Peyer's patch (tissue), 4 donors: Measurements from ENCODE around the gene LDAF1. TPM values are rescaled to one million over a fixed set of nuclear protein-coding genes. Genes with fewer than 3 reads are reported as not detected.
"Not testable (repeated sequence)": the region's sequence is repeated elsewhere in the genome, so short reads cannot be mapped to it uniquely, and the experiment has no call there.

Experiments
- DNase-seq, 3 donors: peaks; one replicate each; pipeline ENCODE4 v3.0.0-alpha.2; 2017 to 2019
- H3K27ac ChIP-seq, 4 donors: fragments of 200-600 bp; sonication (generic); one replicate each; pipeline ENCODE4 v1.5.1; 2016 to 2019
- H3K27me3 ChIP-seq, 2 donors: fragments of 200-600 bp; sonication (generic); one replicate each; pipeline ENCODE4 v1.5.1; 2019
- H3K36me3 ChIP-seq, 3 donors: fragments of 200-600 bp; sonication (generic); one replicate each; pipeline ENCODE4 v1.5.1; 2016 to 2019
- H3K4me1 ChIP-seq, 4 donors: fragments of 200-600 bp; sonication (generic); one replicate each; pipeline ENCODE4 v1.5.1; 2016 to 2019
- H3K4me3 ChIP-seq, 4 donors: fragments of 200-600 bp; sonication (generic); 1 replicate in 3 of 4; 2 replicates in 1 of 4; pipeline ENCODE4 v1.5.1; 2016 to 2019; ENCODE audit warnings: mild to moderate bottlenecking in 1 of 4
- H3K9me3 ChIP-seq, 4 donors: fragments of 200-600 bp; sonication (generic); one replicate each; pipeline ENCODE4 v1.5.1; 2016 to 2019; ENCODE audit warnings: mild to moderate bottlenecking in 1 of 4
- CTCF ChIP-seq, 6 experiments: fragments of 450-650 bp in 4 of 6; fragments of 200-600 bp in 2 of 6; sonication (generic) in 1 of 6; IDR thresholded peaks; one replicate each; pipeline ENCODE4 v1.5.1; 2017 to 2019; ENCODE audit warnings: antibody characterized with exemption in 6 of 6, mild to moderate bottlenecking in 3 of 6, moderate library complexity in 1 of 6
- POLR2A ChIP-seq, 2 donors: fragments of 450-650 bp; IDR thresholded peaks; one replicate each; pipeline ENCODE4 v1.5.1; 2017; ENCODE audit warnings: antibody characterized with exemption in 2 of 2, mild to moderate bottlenecking in 2 of 2, moderate library complexity in 2 of 2
- total RNA-seq, 4 donors: library from RNA; depleted of rRNA; stranded (reverse); fragments of >200 nt; gene quantifications; one replicate each; pipeline ENCODE4 v1.1.0, GENCODE V29; 2016

Gene LDAF1
- total RNA-seq, 4 donors from 2014 or later: 19.0 to 41.5 (median 28.1) TPM

- Histone ChIP-seq H3K27me3 (no peaks in the 10 kb centered on the region), H3K4me1 (peaks cover 0 to 5% (median 0%) of the 10 kb centered on the region in 4 donors)
These were observed 27.8 kb downstream of the LDAF1 start for GRCh38 chr16:21186326-21186691.

DNA sequence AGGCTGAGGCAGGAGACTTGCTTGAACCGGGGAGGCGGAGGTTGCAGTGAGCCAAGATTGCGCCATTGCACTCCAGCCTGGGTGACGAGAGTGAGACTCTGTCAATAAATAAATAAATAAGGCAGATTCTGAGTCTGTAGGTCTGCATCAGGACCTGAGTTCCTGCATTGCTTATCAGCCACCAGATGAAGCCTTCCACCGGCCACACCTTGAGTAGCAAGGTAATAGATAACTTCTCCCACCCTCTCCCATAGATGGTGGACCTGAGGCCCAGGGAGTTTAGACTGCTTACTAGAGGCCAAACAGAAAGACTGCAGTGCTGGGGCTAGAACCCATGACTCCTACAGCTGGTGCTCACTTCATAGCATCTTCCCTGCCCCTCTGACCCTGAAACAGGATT lies 30.8 kb downstream of the LDAF1 start:
- DNase-seq: peak in 1 of 3 donors; percentile 53
- Histone ChIP-seq H3K27me3 (no peaks in the 10 kb centered on the region), H3K4me1 (peaks cover 0 to 5% (median 0%) of the 10 kb centered on the region in 4 donors), H3K4me3 (no peak overlapping the region), H3K9me3 (no peaks in the 10 kb centered on the region), H3K36me3 (no peaks in the 10 kb centered on the region), H3K27ac (no peak overlapping the region)
- TF ChIP-seq POLR2A (IDR thresholded peaks at IDR 0.05): no peak
- TF ChIP-seq CTCF (IDR thresholded peaks at IDR 0.05): peak in 1 of 6 experiments; percentile 9

More at GRCh38 chr16:21186326-21186691, 27.8 kb downstream of the LDAF1 start:
- TF ChIP-seq POLR2A (IDR thresholded peaks at IDR 0.05) (no peak), CTCF (IDR thresholded peaks at IDR 0.05) (no peak)
- no peak overlapping the region for H3K27ac ChIP-seq
- peaks cover 0 to 13% (median 0%) of the 10 kb centered on the region in 3 donors for H3K36me3 ChIP-seq
- no peaks in the 10 kb centered on the region for H3K9me3 ChIP-seq
- no peak for DNase-seq
- no peak overlapping the region for H3K4me3 ChIP-seq

DNA sequence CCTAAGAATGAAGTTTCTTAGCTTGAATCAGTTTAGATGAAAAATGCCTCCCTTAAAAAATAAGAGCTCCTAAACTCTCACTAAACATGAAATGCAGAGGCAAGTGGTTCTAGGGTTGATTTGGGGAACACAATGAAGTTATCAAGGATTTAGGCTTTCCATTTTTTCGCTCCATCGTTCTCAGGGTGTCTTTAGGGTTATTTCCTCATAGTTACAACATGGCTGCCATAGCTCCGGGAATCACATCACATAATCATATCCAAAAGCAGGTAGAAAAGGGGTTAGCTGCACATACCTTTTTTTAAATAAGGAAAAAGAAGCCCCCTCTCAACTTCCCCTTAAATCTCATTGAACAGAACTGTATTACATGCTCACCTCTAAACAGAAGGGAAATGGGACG lies 31.5 kb downstream of the LDAF1 start:
- peaks cover 0 to 5% (median 0%) of the 10 kb centered on the region in 4 donors for H3K4me1 ChIP-seq
- H3K36me3 ChIP-seq: no peaks in the 10 kb centered on the region
- no peak overlapping the region for H3K27ac ChIP-seq
- H3K4me3 ChIP-seq: no peak overlapping the region
- H3K27me3 ChIP-seq: no peaks in the 10 kb centered on the region
- DNase-seq: no peak
- H3K9me3 ChIP-seq: no peaks in the 10 kb centered on the region
- TF ChIP-seq CTCF (IDR thresholded peaks at IDR 0.05) (no peak), POLR2A (IDR thresholded peaks at IDR 0.05) (no peak)

DNA sequence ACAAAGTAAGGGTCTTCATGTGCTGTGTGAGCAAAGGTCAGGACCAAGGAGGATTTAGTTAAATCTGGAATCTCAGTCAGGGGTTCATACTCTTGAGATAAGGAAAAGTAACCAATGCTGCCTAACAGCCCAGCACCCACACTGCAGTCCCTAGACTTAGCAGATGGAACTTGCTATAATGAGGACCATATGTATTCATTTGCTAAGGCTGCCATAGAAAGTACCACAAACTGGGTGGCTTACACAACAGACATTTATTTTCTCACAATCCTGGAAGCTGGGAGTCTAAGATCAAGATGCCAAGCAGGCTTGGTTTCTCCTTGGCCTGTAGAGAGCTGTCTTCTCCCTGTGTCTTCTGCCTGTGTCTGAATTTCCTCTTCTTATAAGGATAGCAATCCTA lies 32.1 kb downstream of the LDAF1 start:
- H3K9me3 ChIP-seq: no peaks in the 10 kb centered on the region
- H3K36me3 ChIP-seq: no peaks in the 10 kb centered on the region
- H3K27ac ChIP-seq: no peak overlapping the region
- DNase-seq: no peak
- peaks cover 0 to 5% (median 0%) of the 10 kb centered on the region in 4 donors for H3K4me1 ChIP-seq
- no peak for TF ChIP-seq CTCF (IDR thresholded peaks at IDR 0.05)
- TF ChIP-seq POLR2A (IDR thresholded peaks at IDR 0.05): no peak
- H3K27me3 ChIP-seq: no peaks in the 10 kb centered on the region
- H3K4me3 ChIP-seq: no peak overlapping the region

DNA sequence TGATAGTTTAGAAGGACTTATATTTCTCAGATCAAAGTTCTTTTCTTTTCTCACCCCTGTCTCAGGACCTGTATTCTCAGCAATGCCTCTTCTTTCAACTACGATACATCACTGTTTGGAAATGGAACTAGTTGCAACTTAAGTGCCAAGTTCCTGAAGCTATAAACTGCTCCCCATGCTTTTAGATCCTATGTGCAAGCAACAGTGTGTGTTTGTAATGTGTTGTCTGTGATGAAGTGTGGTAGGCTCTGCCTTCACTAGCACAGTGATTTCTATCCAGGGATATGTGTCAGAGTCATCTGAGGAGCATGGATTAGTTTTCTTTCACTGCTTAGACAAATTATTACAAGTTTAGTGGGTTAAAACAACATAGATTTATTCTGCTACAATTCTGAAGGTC lies 34.5 kb downstream of the LDAF1 start:
- Histone ChIP-seq H3K27ac (no peak overlapping the region), H3K36me3 (no peaks in the 10 kb centered on the region), H3K9me3 (no peaks in the 10 kb centered on the region), H3K4me3 (no peak overlapping the region), H3K4me1 (peaks cover 0 to 5% (median 0%) of the 10 kb centered on the region in 4 donors), H3K27me3 (no peaks in the 10 kb centered on the region)
- DNase-seq: no peak
- TF ChIP-seq POLR2A (IDR thresholded peaks at IDR 0.05): no peak
- TF ChIP-seq CTCF (IDR thresholded peaks at IDR 0.05): no peak

DNA sequence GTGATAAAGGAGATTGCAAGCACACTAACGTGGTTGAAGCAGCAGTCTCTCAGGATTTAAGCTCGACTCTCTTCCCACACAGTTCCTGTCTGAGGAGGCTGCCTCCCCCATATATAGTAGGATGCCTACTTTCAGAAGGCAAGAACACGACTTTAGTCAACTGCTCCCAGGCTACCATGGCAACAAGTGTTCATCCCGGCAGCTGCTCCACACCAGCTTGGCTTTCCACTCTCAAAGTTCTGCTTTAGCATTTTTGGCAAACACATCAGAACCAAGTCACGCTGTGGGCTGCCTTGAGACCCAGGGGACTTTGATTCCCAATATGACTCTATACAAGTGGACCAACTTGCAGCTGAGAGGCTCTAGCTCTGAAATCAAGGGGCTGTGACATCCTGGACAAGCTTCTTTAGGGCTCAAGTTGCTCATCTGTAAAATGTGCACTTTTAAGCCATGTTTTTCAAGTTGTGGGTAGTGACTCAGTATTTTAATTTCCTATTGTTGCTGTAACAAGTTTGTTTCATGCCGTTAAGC lies 36.4 kb downstream of the LDAF1 start:
- no peak overlapping the region for H3K27ac ChIP-seq

GRCh38 chr16:21195330-21195729 lies 36.9 kb downstream of the LDAF1 start:
- not testable (repeated sequence) for H3K4me3 ChIP-seq, H3K27ac ChIP-seq, DNase-seq, H3K9me3 ChIP-seq, H3K27me3 ChIP-seq, H3K36me3 ChIP-seq
- peaks cover 0 to 15% (median 1%) of the 10 kb centered on the region in 4 donors for H3K4me1 ChIP-seq

More for the DNA sequence above, 36.4 kb downstream of the LDAF1 start:
- H3K9me3 ChIP-seq: no peaks in the 10 kb centered on the region
- peaks cover 0 to 12% (median 0%) of the 10 kb centered on the region in 4 donors for H3K4me1 ChIP-seq
- no peak for DNase-seq
- TF ChIP-seq CTCF (IDR thresholded peaks at IDR 0.05) (no peak), POLR2A (IDR thresholded peaks at IDR 0.05) (no peak)
- H3K36me3 ChIP-seq: no peaks in the 10 kb centered on the region
- no peaks in the 10 kb centered on the region for H3K27me3 ChIP-seq
- H3K4me3 ChIP-seq: no peak overlapping the region
